GM12878 (cell line): ENCODE data around the gene SORL1. TPM values are rescaled to one million over a fixed set of nuclear protein-coding genes. Genes with fewer than 3 reads are reported as not detected.

Experiments
- ATAC-seq: fragments of 200-7000 bp; cut with Tn5 transposase; 3 replicates; pipeline ENCODE4 v1.9.1; 2020; ENCODE audit warnings: mild to moderate bottlenecking, moderate library complexity
- BruUV-seq: library from RNA; stranded (reverse); fragments of 400-500 nt; replicated peaks from 2 replicates; lab custom pipeline; 2021; lab: Mats Ljungman, UMichigan
- CTCF ChIA-PET: fragments of 300-600 bp; sonication (Branson Sonifier 250); formaldehyde crosslinking; extraction: SDS; loops from one replicate; lab custom pipeline; 2021; ENCODE audit warnings: inconsistent platforms; lab: Yijun Ruan, JAX
- POLR2A ChIA-PET: fragments of 350-600 bp; formaldehyde crosslinking; extraction: SDS; loops from one replicate; lab custom pipeline; 2021; ENCODE audit warnings: inconsistent platforms; lab: Charles Lee
- RAD21 ChIA-PET: fragments of 300-600 bp; sonication (Branson Sonifier 250); formaldehyde crosslinking; loops from one replicate; lab custom pipeline; 2023; ENCODE audit warnings: antibody characterized with exemption; ENCODE audit not compliant: unreplicated experiment; lab: Charles Lee
- SMC1A ChIA-PET: fragments of 300-600 bp; sonication (Branson Sonifier 250); formaldehyde crosslinking; loops from one replicate; lab custom pipeline; 2023; ENCODE audit not compliant: unreplicated experiment, uncharacterized antibody; lab: Charles Lee
- DNase-seq: peaks from one replicate; pipeline ENCODE4 v3.0.0-alpha.2; 2011; ENCODE audit warnings: low read depth, low spot score
- FAIRE-seq: peaks from 3 replicates; lab custom pipeline; 2011; peaks lifted over from hg19 to GRCh38; lab: Jason Lieb, UNC
- H2AFZ ChIP-seq: 2 replicates; pipeline ENCODE4 v1.6.0; 2011; ENCODE audit warnings: low read depth, low read length, control low read depth; ENCODE audit not compliant: control insufficient read depth
- H3K27ac ChIP-seq: 2 replicates; pipeline ENCODE4 v1.5.1; 2011; ENCODE audit warnings: control low read depth; ENCODE audit not compliant: control insufficient read depth, insufficient read depth
- H3K27me3 ChIP-seq, 2 experiments: replicated peaks in 1 of 2; 2 replicates each; pipeline versions ENCODE4 v1.6.0 to v1.6.1; 2011; ENCODE audit warnings: low read length in 1 of 2; ENCODE audit not compliant: control insufficient read depth in 2 of 2, insufficient read depth in 2 of 2
- H3K36me3 ChIP-seq, 2 experiments: 2 replicates each; pipeline ENCODE4 v1.5.1; 2011; ENCODE audit warnings: low read length in 1 of 2; ENCODE audit not compliant: control insufficient read depth in 2 of 2, insufficient read depth in 2 of 2
- H3K4me1 ChIP-seq: 2 replicates; pipeline ENCODE4 v1.6.1; 2011; ENCODE audit warnings: mild to moderate bottlenecking, low read length, moderate library complexity, mixed read lengths; ENCODE audit not compliant: control insufficient read depth, insufficient read depth
- H3K4me2 ChIP-seq: 2 replicates; pipeline ENCODE4 v1.6.0; 2011; ENCODE audit warnings: control low read depth; ENCODE audit not compliant: control insufficient read depth, insufficient read depth
- H3K4me3 ChIP-seq: fragments of 200-600 bp; sonication (generic); 2 replicates; pipeline ENCODE4 v1.5.1; 2016
- H3K79me2 ChIP-seq: 2 replicates; pipeline ENCODE4 v1.6.0; 2011; ENCODE audit warnings: low read length; ENCODE audit not compliant: control insufficient read depth, insufficient read depth
- H3K9ac ChIP-seq: 2 replicates; pipeline ENCODE4 v1.8.0; 2011; ENCODE audit warnings: low read length, control low read depth, mixed read lengths; ENCODE audit not compliant: control insufficient read depth, insufficient read depth
- H3K9me3 ChIP-seq: replicated peaks from 3 replicates; pipeline ENCODE4 v1.5.1; 2011; ENCODE audit warnings: mild to moderate bottlenecking, low read length; ENCODE audit not compliant: control insufficient read depth, insufficient read depth
- H4K20me1 ChIP-seq: 2 replicates; pipeline ENCODE4 v1.6.0; 2011; ENCODE audit not compliant: control insufficient read depth, insufficient read depth
- BCL11A ChIP-seq: IDR thresholded peaks from 2 replicates; pipeline ENCODE4 v1.6.1; 2011; ENCODE audit warnings: low read depth, low read length
- CBFB ChIP-seq: IDR thresholded peaks from 2 replicates; pipeline ENCODE4 v1.6.1; 2016; ENCODE audit warnings: antibody characterized with exemption, low read depth
- CEBPB ChIP-seq, 2 experiments: fragments of 150-350 bp in 1 of 2; IDR thresholded peaks; 2 replicates each; pipeline ENCODE4 v1.6.1; 2012 to 2014; ENCODE audit warnings: low read depth in 2 of 2, low read length in 2 of 2, borderline replicate concordance in 1 of 2, inconsistent platforms in 1 of 2
- CREM ChIP-seq: IDR thresholded peaks from 2 replicates; pipeline ENCODE4 v1.6.1; 2014; ENCODE audit warnings: antibody characterized with exemption, low read depth
- DPF2 ChIP-seq: fragments of 450-650 bp; IDR thresholded peaks from 2 replicates; pipeline ENCODE4 v1.6.1; 2017; ENCODE audit warnings: mild to moderate bottlenecking
- GABPA ChIP-seq: IDR thresholded peaks from 2 replicates; pipeline ENCODE4 v1.6.1; 2014; ENCODE audit warnings: antibody characterized with exemption, low read depth, mild to moderate bottlenecking, inconsistent platforms
- IKZF1 ChIP-seq: fragments of 450-650 bp; conservative IDR thresholded peaks from 2 replicates; pipeline ENCODE4 v1.6.1; 2017; ENCODE audit warnings: antibody characterized with exemption, mild to moderate bottlenecking
- IKZF2 ChIP-seq, 2 experiments: fragments of 450-650 bp; IDR thresholded peaks; 2 replicates each; pipeline ENCODE4 v1.6.1; 2017; ENCODE audit warnings: mild to moderate bottlenecking in 2 of 2, moderate library complexity in 2 of 2
- NFIC ChIP-seq: IDR thresholded peaks from 2 replicates; pipeline ENCODE4 v1.6.1; 2012; ENCODE audit warnings: low read depth, mild to moderate bottlenecking, inconsistent platforms, low read length, moderate library complexity
- RB1 ChIP-seq: fragments of 450-650 bp; formaldehyde crosslinking; IDR thresholded peaks from 2 replicates; pipeline ENCODE4 v1.6.1; 2017; ENCODE audit warnings: mild to moderate bottlenecking, borderline replicate concordance
- SREBF2 ChIP-seq: IDR thresholded peaks from 2 replicates; pipeline ENCODE4 v1.6.1; 2012; ENCODE audit warnings: mild to moderate bottlenecking, low read length
- SUZ12 ChIP-seq: fragments of 200-600 bp; sonication (generic); IDR thresholded peaks from one replicate; pipeline ENCODE4 v1.6.1; 2018; ENCODE audit warnings: antibody characterized with exemption, mild to moderate bottlenecking; ENCODE audit not compliant: unreplicated experiment
- WGBS: methylation state at CpG from one replicate; pipeline ENCODE4 v1.1.6; 2016; ENCODE audit warnings: low lambda C conversion rate; ENCODE audit not compliant: insufficient replicate concordance, insufficient coverage; ENCODE audit errors: missing lambda C conversion rate; 5-methylcytosine and 5-hydroxymethylcytosine counted together
- in situ Hi-C: fragments of 300-500 bp; cut with MboI; formaldehyde crosslinking; loops from 9 replicates; pipeline ENCODE4 v1.14.3; 2018; ENCODE audit warnings: mixed read lengths
- intact Hi-C: fragments of 100-400 bp; cut with micrococcal nuclease; formaldehyde crosslinking; loops from one replicate; pipeline ENCODE4 v1.14.2; 2022; ENCODE audit not compliant: unreplicated experiment
- polyA plus RNA-seq, 11 experiments: library from polyadenylated mRNA; depleted of rRNA in 4 of 11; unstranded in 6 of 11; stranded (reverse) in 5 of 11; fragments of >200 nt; fragmentation: Nextera tagmentation in 4 of 11; fragmentation: Illumina TruSeq in 1 of 11; extraction: Ambion mirVana in 4 of 11; extraction: Trizol in 1 of 11; gene quantifications; 1 replicate in 1 of 11; 2 replicates in 10 of 11; pipeline versions ENCODE4 v1.2.1 to v1.2.3, GENCODE V29; 2011 to 2016; ENCODE audit warnings: inconsistent platforms in 2 of 11, missing spikeins in 2 of 11, low read depth in 1 of 11
- total RNA-seq, 4 experiments: library from RNA; depleted of rRNA in 3 of 4; stranded (reverse); fragments of >200 nt in 3 of 4; fragmentation: Illumina TruSeq in 1 of 4; extraction: Trizol in 1 of 4; gene quantifications; 2 replicates each; pipeline versions ENCODE4 v1.2.1 to v1.2.3, GENCODE V29; 2013 to 2021
- TF ChIP-seq, protein P1 (sequence below): fragments of 450-650 bp; formaldehyde crosslinking; IDR thresholded peaks from 2 replicates; pipeline ENCODE4 v1.4.0; 2022; ENCODE audit warnings: mild to moderate bottlenecking, moderate library complexity
- TF ChIP-seq, protein P2 (sequence below): IDR thresholded peaks from 2 replicates; pipeline ENCODE4 v1.6.1; 2012; ENCODE audit warnings: low read depth, low read length, improper control_type of control experiment
- TF ChIP-seq, protein P3 (sequence below): IDR thresholded peaks from 2 replicates; pipeline ENCODE4 v1.6.1; 2011; ENCODE audit warnings: borderline replicate concordance, low read depth, mild to moderate bottlenecking, moderate library complexity, low read length; ENCODE audit not compliant: insufficient read depth, poor library complexity, severe bottlenecking
- TF ChIP-seq, protein P4 (sequence below): fragments of 450-650 bp; IDR thresholded peaks from 2 replicates; pipeline ENCODE4 v1.6.1; 2017; ENCODE audit warnings: borderline replicate concordance

The SORL1 gene
- total and polyA plus RNA-seq, 10 of the 15 experiments (the other 5 are each of a cell fraction or from before 2014, with no cell fraction given) = 20.2 to 107 (median 59.9) TPM

DNA sequence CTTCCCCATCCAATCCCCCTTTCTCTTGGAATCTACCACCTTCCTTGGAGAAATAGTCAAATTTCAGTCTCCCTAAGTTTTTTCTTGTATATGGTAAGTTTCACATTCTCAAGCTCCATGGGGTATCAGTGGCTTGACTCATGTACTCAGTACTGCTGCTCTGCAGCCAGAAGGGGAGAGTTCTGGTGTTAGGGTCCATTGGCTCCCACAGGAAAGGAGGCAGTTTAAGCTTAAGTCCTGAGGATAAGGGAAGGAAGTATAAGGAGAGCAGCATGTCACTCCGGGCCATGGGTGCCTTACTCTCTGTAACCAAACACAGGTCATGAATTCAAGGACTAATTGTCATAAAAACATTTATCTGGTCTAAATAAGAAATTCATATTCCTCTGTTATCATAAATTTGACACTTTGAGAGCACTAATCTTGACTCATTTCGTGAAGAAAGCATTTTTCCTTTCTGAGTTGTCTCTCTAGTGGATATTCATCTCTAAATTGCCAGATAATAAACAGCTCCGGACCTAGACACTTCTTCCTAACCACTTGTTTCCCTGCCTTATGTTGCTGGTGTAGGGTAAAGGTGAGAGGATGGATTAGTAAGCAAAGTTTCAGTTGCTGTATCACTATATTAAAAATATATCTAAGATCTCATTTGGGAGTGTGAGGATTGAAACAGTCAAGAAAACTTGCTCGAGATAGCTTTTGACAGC lies 20.1 kb upstream of the SORL1 start:
- H3K36me3 ChIP-seq = no peaks in the 10 kb centered on the region
- FAIRE-seq = no peak
- CTCF ChIA-PET = interaction anchor here (0.8 to 4.0 kb wide), 7 partner anchors 8 to 64 kb away, joined by 3 to 21 read pairs (median 5); no protein-coding TSS in a partner anchor
- ATAC-seq = peak; percentile 59
- no peaks in the 10 kb centered on the region for H4K20me1 ChIP-seq
- WGBS = 38% methylated on average over 4 of the region's 4 CpGs
- POLR2A ChIA-PET = interaction anchor here (0.6 to 3.1 kb wide), 7 partner anchors 9 to 143 kb away, joined by 3 to 24 read pairs (median 3); no protein-coding TSS in a partner anchor
- SMC1A ChIA-PET = interaction anchor here (1.0 to 13.9 kb wide), 11 partner anchors 12 to 159 kb away, joined by 3 to 241 read pairs (median 4); partner anchors contain the start of genes SORL1 and SORL1-AS1
- no peak overlapping the region for H2AFZ ChIP-seq
- intact Hi-C loops (no loop called here), in situ Hi-C loops (no loop called here)
- H3K9me3 ChIP-seq = no peaks in the 10 kb centered on the region
- H3K9ac ChIP-seq = no peak overlapping the region
- H3K4me2 ChIP-seq = no peak overlapping the region
- no TSS peak for BruUV-seq
- DNase-seq = no peak
- RAD21 ChIA-PET = interaction anchor here (0.9 to 7.4 kb wide), 13 partner anchors 9 to 64 kb away, joined by 3 to 50 read pairs (median 4); partner anchors contain the start of genes SORL1 and SORL1-AS1
- H3K27ac ChIP-seq = peak overlapping the region; percentile 29; the same call in 1 of the 2 replicates
- no peaks in the 10 kb centered on the region for H3K79me2 ChIP-seq
- H3K27me3 ChIP-seq = no peaks in the 10 kb centered on the region
- H3K4me3 ChIP-seq = no peak overlapping the region
- H3K4me1 ChIP-seq = peaks cover 29% of the 10 kb centered on the region
- peak; percentile 32; the same call in 1 of the 2 replicates for TF ChIP-seq GABPA
- 0 out of 2 replicates have a peak, but pooled peaks have one; percentile 21 for TF ChIP-seq DPF2
- 0 out of 2 replicates have a peak, but pooled peaks have one; percentile 36 for TF ChIP-seq BCL11A
- TF ChIP-seq CEBPB (IDR thresholded peaks at IDR 0.05; ENCODE audit: borderline replicate concordance in 1 of 2, low read depth in 2 of 2, low read length in 2 of 2) = peak in 1 of 2 experiments; percentile 26; a peak in 1 of 4 replicates
- TF ChIP-seq NFIC = peak; percentile 84; the same call in 1 of the 2 replicates
- TF ChIP-seq, protein P1, sequence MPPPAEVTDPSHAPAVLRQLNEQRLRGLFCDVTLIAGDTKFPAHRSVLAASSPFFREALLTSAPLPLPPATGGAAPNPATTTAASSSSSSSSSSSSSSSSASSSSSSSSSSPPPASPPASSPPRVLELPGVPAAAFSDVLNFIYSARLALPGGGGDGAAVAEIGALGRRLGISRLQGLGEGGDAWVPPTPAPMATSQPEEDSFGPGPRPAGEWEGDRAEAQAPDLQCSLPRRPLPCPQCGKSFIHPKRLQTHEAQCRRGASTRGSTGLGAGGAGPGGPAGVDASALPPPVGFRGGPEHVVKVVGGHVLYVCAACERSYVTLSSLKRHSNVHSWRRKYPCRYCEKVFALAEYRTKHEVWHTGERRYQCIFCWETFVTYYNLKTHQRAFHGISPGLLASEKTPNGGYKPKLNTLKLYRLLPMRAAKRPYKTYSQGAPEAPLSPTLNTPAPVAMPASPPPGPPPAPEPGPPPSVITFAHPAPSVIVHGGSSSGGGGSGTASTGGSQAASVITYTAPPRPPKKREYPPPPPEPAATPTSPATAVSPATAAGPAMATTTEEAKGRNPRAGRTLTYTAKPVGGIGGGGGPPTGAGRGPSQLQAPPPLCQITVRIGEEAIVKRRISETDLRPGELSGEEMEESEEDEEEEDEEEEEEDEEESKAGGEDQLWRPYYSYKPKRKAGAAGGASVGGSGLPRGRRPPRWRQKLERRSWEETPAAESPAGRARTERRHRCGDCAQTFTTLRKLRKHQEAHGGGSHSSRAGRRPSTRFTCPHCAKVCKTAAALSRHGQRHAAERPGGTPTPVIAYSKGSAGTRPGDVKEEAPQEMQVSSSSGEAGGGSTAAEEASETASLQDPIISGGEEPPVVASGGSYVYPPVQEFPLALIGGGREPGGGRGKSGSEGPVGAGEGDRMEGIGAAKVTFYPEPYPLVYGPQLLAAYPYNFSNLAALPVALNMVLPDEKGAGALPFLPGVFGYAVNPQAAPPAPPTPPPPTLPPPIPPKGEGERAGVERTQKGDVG = no peak
- no peak for TF ChIP-seq RB1
- peak; percentile 37; the same call in 1 of the 2 replicates for TF ChIP-seq IKZF1
- TF ChIP-seq, protein P2, sequence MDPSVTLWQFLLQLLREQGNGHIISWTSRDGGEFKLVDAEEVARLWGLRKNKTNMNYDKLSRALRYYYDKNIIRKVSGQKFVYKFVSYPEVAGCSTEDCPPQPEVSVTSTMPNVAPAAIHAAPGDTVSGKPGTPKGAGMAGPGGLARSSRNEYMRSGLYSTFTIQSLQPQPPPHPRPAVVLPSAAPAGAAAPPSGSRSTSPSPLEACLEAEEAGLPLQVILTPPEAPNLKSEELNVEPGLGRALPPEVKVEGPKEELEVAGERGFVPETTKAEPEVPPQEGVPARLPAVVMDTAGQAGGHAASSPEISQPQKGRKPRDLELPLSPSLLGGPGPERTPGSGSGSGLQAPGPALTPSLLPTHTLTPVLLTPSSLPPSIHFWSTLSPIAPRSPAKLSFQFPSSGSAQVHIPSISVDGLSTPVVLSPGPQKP = no peak
- TF ChIP-seq, protein P3, sequence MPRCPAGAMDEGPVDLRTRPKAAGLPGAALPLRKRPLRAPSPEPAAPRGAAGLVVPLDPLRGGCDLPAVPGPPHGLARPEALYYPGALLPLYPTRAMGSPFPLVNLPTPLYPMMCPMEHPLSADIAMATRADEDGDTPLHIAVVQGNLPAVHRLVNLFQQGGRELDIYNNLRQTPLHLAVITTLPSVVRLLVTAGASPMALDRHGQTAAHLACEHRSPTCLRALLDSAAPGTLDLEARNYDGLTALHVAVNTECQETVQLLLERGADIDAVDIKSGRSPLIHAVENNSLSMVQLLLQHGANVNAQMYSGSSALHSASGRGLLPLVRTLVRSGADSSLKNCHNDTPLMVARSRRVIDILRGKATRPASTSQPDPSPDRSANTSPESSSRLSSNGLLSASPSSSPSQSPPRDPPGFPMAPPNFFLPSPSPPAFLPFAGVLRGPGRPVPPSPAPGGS = no peak
- TF ChIP-seq CBFB = no peak
- TF ChIP-seq, protein P4, sequence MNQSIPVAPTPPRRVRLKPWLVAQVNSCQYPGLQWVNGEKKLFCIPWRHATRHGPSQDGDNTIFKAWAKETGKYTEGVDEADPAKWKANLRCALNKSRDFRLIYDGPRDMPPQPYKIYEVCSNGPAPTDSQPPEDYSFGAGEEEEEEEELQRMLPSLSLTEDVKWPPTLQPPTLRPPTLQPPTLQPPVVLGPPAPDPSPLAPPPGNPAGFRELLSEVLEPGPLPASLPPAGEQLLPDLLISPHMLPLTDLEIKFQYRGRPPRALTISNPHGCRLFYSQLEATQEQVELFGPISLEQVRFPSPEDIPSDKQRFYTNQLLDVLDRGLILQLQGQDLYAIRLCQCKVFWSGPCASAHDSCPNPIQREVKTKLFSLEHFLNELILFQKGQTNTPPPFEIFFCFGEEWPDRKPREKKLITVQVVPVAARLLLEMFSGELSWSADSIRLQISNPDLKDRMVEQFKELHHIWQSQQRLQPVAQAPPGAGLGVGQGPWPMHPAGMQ = no peak
- no peak for TF ChIP-seq SREBF2
- TF ChIP-seq CREM = 0 out of 2 replicates have a peak, but pooled peaks have one; percentile 42
- TF ChIP-seq SUZ12 = no peak
- TF ChIP-seq IKZF2 (IDR thresholded peaks at IDR 0.05) = peak; percentile 34 to 37; a peak in 2 of 4 replicates
